Esophagus muscularis mucosa (tissue), 4 donors: ENCODE data around the gene PRKN. TPM values are rescaled to one million over a fixed set of nuclear protein-coding genes. Genes with fewer than 3 reads are reported as not detected.

Source experiments
- DNase-seq: peaks from one replicate; pipeline ENCODE4 v3.0.0-alpha.2; 2017; ENCODE audit errors: extremely low spot score
- H3K27ac ChIP-seq, 4 donors: fragments of 200-600 bp; sonication (generic); replicated peaks in 1 of 4; 1 replicate in 3 of 4; 2 replicates in 1 of 4; pipeline ENCODE4 v1.5.1; 2016 to 2019; ENCODE audit warnings: mild to moderate bottlenecking in 1 of 4
- H3K27me3 ChIP-seq, 4 donors: fragments of 200-600 bp; sonication (generic); one replicate each; pipeline versions ENCODE4 v1.5.1 to v1.6.0; 2016 to 2019
- H3K36me3 ChIP-seq, 4 donors: fragments of 200-600 bp; sonication (generic); one replicate each; pipeline ENCODE4 v1.5.1; 2016 to 2019
- H3K4me1 ChIP-seq, 4 donors: fragments of 200-600 bp; sonication (generic); one replicate each; pipeline ENCODE4 v1.5.1; 2016 to 2019
- H3K4me3 ChIP-seq, 4 donors: fragments of 200-600 bp; sonication (generic); 1 replicate in 2 of 4; 2 replicates in 2 of 4; pipeline ENCODE4 v1.5.1; 2016 to 2019; ENCODE audit warnings: mild to moderate bottlenecking in 4 of 4, moderate library complexity in 1 of 4
- H3K9me3 ChIP-seq, 4 donors: fragments of 200-600 bp; sonication (generic); 1 replicate in 3 of 4; 2 replicates in 1 of 4; pipeline ENCODE4 v1.5.1; 2016 to 2019
- EP300 ChIP-seq: sonication (generic); formaldehyde crosslinking; IDR thresholded peaks from one replicate; pipeline ENCODE4 v1.6.1; 2017; ENCODE audit warnings: antibody characterized with exemption
- POLR2A ChIP-seq: fragments of 450-650 bp; IDR thresholded peaks from one replicate; pipeline ENCODE4 v1.6.1; 2017; ENCODE audit warnings: antibody characterized with exemption, moderate library complexity, mild to moderate bottlenecking, low read depth
- POLR2AphosphoS5 ChIP-seq, 2 donors: sonication (generic); formaldehyde crosslinking; IDR thresholded peaks; one replicate each; pipeline ENCODE4 v1.6.1; 2017; ENCODE audit warnings: antibody characterized with exemption in 2 of 2
- WGBS: methylation state at CpG from one replicate; pipeline ENCODE4 v1.1.5; 2018; 5-methylcytosine and 5-hydroxymethylcytosine counted together
- intact Hi-C: fragments of 100-400 bp; cut with DNase I; formaldehyde crosslinking; loops from one replicate; pipeline ENCODE4 v1.15.1; 2023
- total RNA-seq, 4 donors: library from RNA; depleted of rRNA; stranded (reverse); fragments of >200 nt; gene quantifications; one replicate each; pipeline versions ENCODE4 v1.1.0 to v1.2.1, GENCODE V29; 2016
- TF ChIP-seq, protein P1 (sequence below), 3 experiments: fragments of 200-600 bp in 2 of 3; fragments of 450-650 bp in 1 of 3; sonication (generic) in 2 of 3; IDR thresholded peaks; one replicate each; pipeline ENCODE4 v1.5.1; 2017 to 2019; ENCODE audit warnings: antibody characterized with exemption in 3 of 3, mild to moderate bottlenecking in 2 of 3, moderate library complexity in 1 of 3

PRKN gene
- total RNA-seq, 4 donors from 2014 or later: 9.6 to 14.5 (median 10.8) TPM

DNA sequence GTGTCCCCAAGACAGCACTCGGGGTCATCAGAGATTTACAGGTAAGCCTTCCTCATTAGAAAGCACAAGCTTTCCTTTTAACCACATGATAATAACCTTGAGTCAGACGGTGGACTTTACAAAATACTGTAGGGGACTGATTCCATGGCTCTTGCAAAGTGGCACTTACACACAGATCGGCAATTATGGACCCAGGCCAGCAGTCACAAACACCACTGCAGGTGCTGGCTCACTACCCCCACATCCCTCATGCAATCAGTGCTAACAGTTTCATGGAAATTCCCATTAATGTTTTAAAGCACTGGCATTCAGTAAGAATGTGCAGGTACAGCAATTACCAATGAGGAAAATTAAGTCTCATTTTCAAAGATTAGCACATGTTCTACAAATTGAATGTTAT lies 516.5 kb downstream of the PRKN start:
- Histone ChIP-seq H3K9me3 (no peaks in the 10 kb centered on the region), H3K4me1 (no peaks in the 10 kb centered on the region), H3K27ac (no peak overlapping the region), H3K27me3 (no peaks in the 10 kb centered on the region), H3K36me3 (no peaks in the 10 kb centered on the region), H3K4me3 (no peak overlapping the region)
- peak; percentile 60 for DNase-seq
- TF ChIP-seq EP300: no peak
- TF ChIP-seq POLR2AphosphoS5 (IDR thresholded peaks at IDR 0.05): no peak
- TF ChIP-seq POLR2A: no peak
- TF ChIP-seq, protein P1, sequence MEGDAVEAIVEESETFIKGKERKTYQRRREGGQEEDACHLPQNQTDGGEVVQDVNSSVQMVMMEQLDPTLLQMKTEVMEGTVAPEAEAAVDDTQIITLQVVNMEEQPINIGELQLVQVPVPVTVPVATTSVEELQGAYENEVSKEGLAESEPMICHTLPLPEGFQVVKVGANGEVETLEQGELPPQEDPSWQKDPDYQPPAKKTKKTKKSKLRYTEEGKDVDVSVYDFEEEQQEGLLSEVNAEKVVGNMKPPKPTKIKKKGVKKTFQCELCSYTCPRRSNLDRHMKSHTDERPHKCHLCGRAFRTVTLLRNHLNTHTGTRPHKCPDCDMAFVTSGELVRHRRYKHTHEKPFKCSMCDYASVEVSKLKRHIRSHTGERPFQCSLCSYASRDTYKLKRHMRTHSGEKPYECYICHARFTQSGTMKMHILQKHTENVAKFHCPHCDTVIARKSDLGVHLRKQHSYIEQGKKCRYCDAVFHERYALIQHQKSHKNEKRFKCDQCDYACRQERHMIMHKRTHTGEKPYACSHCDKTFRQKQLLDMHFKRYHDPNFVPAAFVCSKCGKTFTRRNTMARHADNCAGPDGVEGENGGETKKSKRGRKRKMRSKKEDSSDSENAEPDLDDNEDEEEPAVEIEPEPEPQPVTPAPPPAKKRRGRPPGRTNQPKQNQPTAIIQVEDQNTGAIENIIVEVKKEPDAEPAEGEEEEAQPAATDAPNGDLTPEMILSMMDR (IDR thresholded peaks at IDR 0.05): no peak
- 63% methylated on average over 3 of the region's 3 CpGs for WGBS
- intact Hi-C loops: no loop called here

DNA sequence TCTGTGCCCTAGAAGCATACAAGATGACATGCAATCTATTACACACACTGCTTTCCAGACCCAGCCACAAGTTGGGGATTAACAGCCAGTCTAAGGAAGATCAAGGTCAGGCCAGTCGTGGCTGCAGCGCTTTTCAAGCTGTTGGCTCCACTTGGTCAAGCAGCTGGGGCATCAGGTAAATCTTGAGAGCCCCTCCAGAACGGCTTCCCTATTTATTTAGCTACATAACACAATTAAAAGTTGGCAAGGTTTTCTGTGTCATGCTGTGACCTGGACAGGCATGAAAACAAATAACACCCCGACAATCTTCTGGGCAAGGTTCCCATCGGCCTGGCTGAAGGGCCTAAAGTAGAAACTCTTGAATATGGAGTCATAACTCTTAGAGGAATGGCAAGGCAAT lies 524.3 kb downstream of the PRKN start:
- intact Hi-C loops: no loop called here
- TF ChIP-seq POLR2AphosphoS5 (IDR thresholded peaks at IDR 0.05) (no peak), EP300 (no peak)
- peak; percentile 81 for DNase-seq
- no peaks in the 10 kb centered on the region for H3K36me3 ChIP-seq
- no peaks in the 10 kb centered on the region for H3K27me3 ChIP-seq
- WGBS: 70% methylated on average over 5 of the region's 5 CpGs
- H3K4me1 ChIP-seq: no peaks in the 10 kb centered on the region
- H3K27ac ChIP-seq: no peak overlapping the region
- no peaks in the 10 kb centered on the region for H3K9me3 ChIP-seq
- H3K4me3 ChIP-seq: no peak overlapping the region

DNA sequence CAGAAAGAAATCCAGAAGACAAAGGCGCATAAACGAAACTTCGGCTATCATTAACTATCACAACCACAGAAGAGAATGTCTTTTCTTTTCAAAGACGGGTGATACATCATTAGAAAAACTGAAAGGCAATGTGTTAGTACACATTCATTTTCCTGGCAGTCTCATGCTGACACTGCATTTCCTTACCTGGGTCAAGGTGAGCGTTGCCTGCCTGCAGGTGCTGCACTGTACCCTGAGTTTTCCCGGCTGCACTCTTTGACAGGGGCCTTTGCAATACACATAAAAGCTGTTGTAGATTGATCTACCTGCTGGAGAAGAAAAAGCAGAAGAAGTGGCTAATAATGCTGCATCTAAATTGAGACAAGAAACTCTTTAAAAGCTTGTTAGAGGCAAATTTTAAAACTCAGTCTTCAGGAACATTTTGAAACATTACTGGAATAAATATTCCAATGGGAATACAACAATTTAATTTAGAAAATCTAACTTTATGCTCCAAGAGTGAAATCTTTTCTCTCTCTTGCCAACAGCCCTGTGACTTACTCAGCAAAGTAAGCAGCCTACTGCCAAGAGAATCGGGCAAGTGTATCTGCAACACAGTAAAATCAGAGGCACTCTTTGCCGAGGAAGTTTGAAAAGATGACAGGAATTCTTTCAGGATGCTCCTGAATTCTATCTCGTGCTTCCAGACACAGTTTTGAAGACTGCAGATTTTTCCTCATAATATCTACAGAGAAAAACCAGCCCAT lies 526.4 kb downstream of the PRKN start:
- H3K27ac ChIP-seq: no peak overlapping the region
- H3K4me1 ChIP-seq: no peaks in the 10 kb centered on the region
- TF ChIP-seq, protein P1 (IDR thresholded peaks at IDR 0.05): no peak
- TF ChIP-seq POLR2A: no peak
- TF ChIP-seq EP300: no peak
- no peak for TF ChIP-seq POLR2AphosphoS5 (IDR thresholded peaks at IDR 0.05)
- WGBS: 67% methylated on average over 9 of the region's 9 CpGs
- no peaks in the 10 kb centered on the region for H3K36me3 ChIP-seq
- no peak overlapping the region for H3K4me3 ChIP-seq
- H3K27me3 ChIP-seq: no peaks in the 10 kb centered on the region
- no peaks in the 10 kb centered on the region for H3K9me3 ChIP-seq
- intact Hi-C loops: no loop called here
- DNase-seq: peak; percentile 39

DNA sequence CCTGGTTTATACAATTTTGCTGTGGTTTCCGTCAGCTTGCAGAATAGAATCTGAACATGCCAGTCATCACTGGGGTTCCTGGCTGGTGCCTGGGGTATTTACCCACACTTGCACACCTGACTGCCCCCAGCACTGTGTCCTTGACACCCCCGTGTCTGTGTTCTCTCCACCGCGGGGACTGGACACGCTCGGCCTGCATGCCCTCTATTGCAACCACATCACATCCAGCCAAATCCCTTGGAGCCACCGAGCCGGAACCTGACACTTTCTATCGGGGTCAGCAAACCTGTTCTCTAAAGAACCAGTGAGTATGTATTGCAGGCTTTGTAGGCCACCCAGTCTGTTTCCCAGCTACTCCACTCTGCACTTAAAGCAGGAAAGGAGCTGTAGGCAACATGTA lies 527.5 kb downstream of the PRKN start:
- intact Hi-C loops: no loop called here
- H3K4me3 ChIP-seq: no peak overlapping the region
- peak; percentile 66 for DNase-seq
- H3K27ac ChIP-seq: no peak overlapping the region
- no peaks in the 10 kb centered on the region for H3K36me3 ChIP-seq
- 97% methylated on average over 9 of the region's 9 CpGs for WGBS
- H3K9me3 ChIP-seq: no peaks in the 10 kb centered on the region
- no peaks in the 10 kb centered on the region for H3K4me1 ChIP-seq
- no peaks in the 10 kb centered on the region for H3K27me3 ChIP-seq
- no peak for TF ChIP-seq POLR2AphosphoS5 (IDR thresholded peaks at IDR 0.05)
- TF ChIP-seq POLR2A: no peak
- TF ChIP-seq, protein P1 (IDR thresholded peaks at IDR 0.05): no peak
- TF ChIP-seq EP300: no peak

DNA sequence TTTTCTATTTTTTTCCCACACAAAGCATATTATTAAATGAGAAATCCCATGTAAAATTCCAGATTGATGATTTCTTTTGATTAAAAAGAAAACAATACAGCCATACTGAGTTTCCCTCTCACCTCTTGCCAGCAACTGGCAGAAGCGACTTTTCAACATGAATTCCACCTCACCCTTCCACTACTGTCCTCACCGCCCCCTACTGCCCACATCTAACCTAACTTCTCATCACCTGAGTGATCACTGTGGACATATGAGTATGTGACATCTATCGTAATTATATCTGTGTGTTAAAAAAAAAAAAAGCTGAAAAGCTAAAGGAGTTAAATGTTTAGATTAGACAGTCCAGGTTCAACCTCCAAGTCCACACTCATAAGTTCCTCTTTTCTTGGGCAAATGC lies 528.6 kb downstream of the PRKN start:
- no peaks in the 10 kb centered on the region for H3K9me3 ChIP-seq
- intact Hi-C loops: no loop called here
- H3K4me1 ChIP-seq: no peaks in the 10 kb centered on the region
- DNase-seq: peak; percentile 21
- no peak overlapping the region for H3K27ac ChIP-seq
- H3K4me3 ChIP-seq: no peak overlapping the region
- TF ChIP-seq, protein P1 (IDR thresholded peaks at IDR 0.05): no peak
- TF ChIP-seq POLR2A: no peak
- no peak for TF ChIP-seq POLR2AphosphoS5 (IDR thresholded peaks at IDR 0.05)
- TF ChIP-seq EP300: no peak
- no peaks in the 10 kb centered on the region for H3K36me3 ChIP-seq
- no peaks in the 10 kb centered on the region for H3K27me3 ChIP-seq
- WGBS: 95% methylated on average over 3 of the region's 3 CpGs
